Liver (tissue), 9 donors: Measurements from ENCODE around the gene DIP2A. TPM values are rescaled to one million over a fixed set of nuclear protein-coding genes. Genes with fewer than 3 reads are reported as not detected.

ENCODE experiments used
- DNase-seq: peaks from one replicate; pipeline ENCODE4 v3.0.0-alpha.2; 2017; ENCODE audit warnings: low spot score
- H3K27ac ChIP-seq, 2 donors: one replicate each; pipeline ENCODE4 v1.7.0; 2013; ENCODE audit warnings: inconsistent platforms in 2 of 2, low read length in 2 of 2, control low read depth in 1 of 2, low read depth in 1 of 2, mild to moderate bottlenecking in 1 of 2
- H3K27me3 ChIP-seq, 4 donors: one replicate each; pipeline versions ENCODE4 v1.6.1 to v1.7.0; 2013; ENCODE audit warnings: low read length in 3 of 4, inconsistent platforms in 1 of 4, mild to moderate bottlenecking in 1 of 4, moderate library complexity in 1 of 4; ENCODE audit not compliant: control insufficient read depth in 4 of 4, insufficient read depth in 4 of 4
- H3K36me3 ChIP-seq, 4 donors: one replicate each; pipeline versions ENCODE4 v1.6.1 to v1.7.0; 2013; ENCODE audit warnings: low read length in 3 of 4, mild to moderate bottlenecking in 3 of 4, low read depth in 1 of 4, moderate library complexity in 1 of 4; ENCODE audit not compliant: control insufficient read depth in 4 of 4, insufficient read depth in 3 of 4
- H3K4me1 ChIP-seq, 4 donors: one replicate each; pipeline versions ENCODE4 v1.6.1 to v1.7.0; 2013; ENCODE audit warnings: low read length in 3 of 4, mild to moderate bottlenecking in 3 of 4, moderate library complexity in 1 of 4; ENCODE audit not compliant: control insufficient read depth in 4 of 4, insufficient read depth in 4 of 4
- H3K4me3 ChIP-seq, 3 donors: one replicate each; pipeline versions ENCODE4 v1.6.1 to v1.7.0; 2013; ENCODE audit warnings: low read length in 3 of 3, control low read depth in 1 of 3, low read depth in 1 of 3, mild to moderate bottlenecking in 1 of 3
- H3K9ac ChIP-seq, 2 donors: one replicate each; pipeline ENCODE4 v1.7.0; 2013; ENCODE audit warnings: low read length in 2 of 2, mild to moderate bottlenecking in 2 of 2, moderate library complexity in 2 of 2, control low read depth in 1 of 2, low read depth in 1 of 2
- H3K9me3 ChIP-seq, 4 donors: one replicate each; pipeline versions ENCODE4 v1.6.1 to v1.7.0; 2013; ENCODE audit warnings: low read length in 3 of 4; ENCODE audit not compliant: control insufficient read depth in 4 of 4
- ATF3 ChIP-seq: IDR thresholded peaks from 2 replicates; pipeline ENCODE4 v1.6.1; 2016; ENCODE audit warnings: antibody characterized with exemption
- CTCF ChIP-seq: fragments of 150-350 bp; IDR thresholded peaks from 2 replicates; pipeline ENCODE4 v1.5.1; 2017; ENCODE audit warnings: improper control_type of control experiment, low read depth, low read length; ENCODE audit not compliant: missing input control
- EGR1 ChIP-seq, 2 donors: IDR thresholded peaks; 2 replicates each; pipeline ENCODE4 v1.6.1; 2016 to 2018; ENCODE audit warnings: antibody characterized with exemption in 2 of 2, low read depth in 2 of 2
- FOXA1 ChIP-seq: IDR thresholded peaks from 2 replicates; pipeline ENCODE4 v1.6.1; 2016; ENCODE audit warnings: antibody characterized with exemption
- FOXA2 ChIP-seq: IDR thresholded peaks from 2 replicates; pipeline ENCODE4 v1.6.1; 2016; ENCODE audit warnings: antibody characterized with exemption
- GABPA ChIP-seq, 2 donors: IDR thresholded peaks in 1 of 2; conservative IDR thresholded peaks in 1 of 2; 2 replicates each; pipeline ENCODE4 v1.6.1; 2016; ENCODE audit warnings: antibody characterized with exemption in 2 of 2, mild to moderate bottlenecking in 1 of 2, moderate library complexity in 1 of 2
- HNF4A ChIP-seq, 2 donors: conservative IDR thresholded peaks; 2 replicates each; pipeline ENCODE4 v1.6.1; 2016; ENCODE audit warnings: antibody characterized with exemption in 2 of 2, mild to moderate bottlenecking in 2 of 2
- HNF4G ChIP-seq: IDR thresholded peaks from 2 replicates; pipeline ENCODE4 v1.6.1; 2016; ENCODE audit warnings: antibody characterized with exemption
- JUND ChIP-seq, 2 donors: IDR thresholded peaks; 2 replicates each; pipeline ENCODE4 v1.6.1; 2016; ENCODE audit warnings: antibody characterized with exemption in 2 of 2
- MAX ChIP-seq: IDR thresholded peaks from 2 replicates; pipeline ENCODE4 v1.6.1; 2016; ENCODE audit warnings: antibody characterized with exemption
- NR2F2 ChIP-seq: IDR thresholded peaks from 2 replicates; pipeline ENCODE4 v1.6.1; 2016; ENCODE audit warnings: antibody characterized with exemption
- RAD21 ChIP-seq, 2 donors: IDR thresholded peaks; 2 replicates each; pipeline ENCODE4 v1.6.1; 2016; ENCODE audit warnings: antibody characterized with exemption in 2 of 2, mild to moderate bottlenecking in 2 of 2
- REST ChIP-seq: IDR thresholded peaks from 2 replicates; pipeline ENCODE4 v1.6.1; 2016; ENCODE audit warnings: antibody characterized with exemption, mild to moderate bottlenecking
- RXRA ChIP-seq, 2 donors: IDR thresholded peaks; 2 replicates each; pipeline ENCODE4 v1.6.1; 2017 to 2018; ENCODE audit warnings: antibody characterized with exemption in 2 of 2, mild to moderate bottlenecking in 1 of 2
- SP1 ChIP-seq: IDR thresholded peaks from 2 replicates; pipeline ENCODE4 v1.6.1; 2018; ENCODE audit warnings: antibody characterized with exemption, mild to moderate bottlenecking
- TAF1 ChIP-seq: conservative IDR thresholded peaks from 2 replicates; pipeline ENCODE4 v1.6.1; 2016; ENCODE audit warnings: antibody characterized with exemption, mild to moderate bottlenecking
- YY1 ChIP-seq: IDR thresholded peaks from 2 replicates; pipeline ENCODE4 v1.6.1; 2016; ENCODE audit warnings: antibody characterized with exemption, mild to moderate bottlenecking
- ZBTB33 ChIP-seq: IDR thresholded peaks from 2 replicates; pipeline ENCODE4 v1.6.1; 2016; ENCODE audit warnings: antibody characterized with exemption
- WGBS: extraction: QIAGEN DNeasy Blood & Tissue Kit; methylation state at CpG from one replicate; pipeline ENCODE4 v1.1.7; 2013; 5-methylcytosine and 5-hydroxymethylcytosine counted together
- polyA plus RNA-seq, 2 donors: library from polyadenylated mRNA; stranded (reverse) in 1 of 2; unstranded in 1 of 2; fragments of 200-250 nt in 1 of 2; fragments of >200 nt in 1 of 2; fragmentation: Nextera tagmentation in 1 of 2; extraction: Ambion mirVana in 1 of 2; gene quantifications; one replicate each; pipeline versions ENCODE4 v1.2.1 to v1.2.3, GENCODE V29; 2013 to 2015
- total RNA-seq, 2 donors: library from RNA; depleted of rRNA; stranded (reverse); fragments of >200 nt; gene quantifications; one replicate each; pipeline ENCODE4 v1.2.3, GENCODE V29; 2014
- donor health status: healthy.
- donor health status: healthy.
- donor health status: healthy.
- donor health status: healthy.
- donor health status: healthy.

DIP2A gene
- total and polyA plus RNA-seq, 4 donors = 3.8 to 21.7 (median 7.5) TPM

GRCh38 chr21:46475296-46475695 is 16.6 kb downstream of the DIP2A start:
- WGBS = 95% methylated on average over 1 of the region's 1 CpG
- TF ChIP-seq ATF3 = no peak

GRCh38 chr21:46477765-46478164 is 19.1 kb downstream of the DIP2A start:
- Histone ChIP-seq H3K27ac (no peak overlapping the region), H3K4me1 (peaks cover 7 to 10% (median 10%) of the 10 kb centered on the region in 4 donors), H3K36me3 (no peaks in the 10 kb centered on the region), H3K4me3 (no peak overlapping the region), H3K27me3 (no peaks in the 10 kb centered on the region), H3K9ac (no peak overlapping the region), H3K9me3 (no peaks in the 10 kb centered on the region)
- TF ChIP-seq FOXA2 (no peak), CTCF (no peak), EGR1 (IDR thresholded peaks at IDR 0.05; ENCODE audit: low read depth in 2 of 2) (no peak), TAF1 (no peak), YY1 (no peak), MAX (no peak), HNF4G (no peak), RXRA (IDR thresholded peaks at IDR 0.05) (no peak), SP1 (no peak), HNF4A (conservative IDR thresholded peaks at IDR 0.05) (no peak), FOXA1 (no peak), ZBTB33 (no peak), RAD21 (IDR thresholded peaks at IDR 0.05) (no peak), REST (no peak), JUND (IDR thresholded peaks at IDR 0.05) (no peak), GABPA (IDR thresholded peaks at IDR 0.05 in 1 of 2, conservative IDR thresholded peaks at IDR 0.05 in 1 of 2) (no peak), ATF3 (no peak), NR2F2 (no peak)
- WGBS = 83% methylated on average over 7 of the region's 7 CpGs
- DNase-seq = no peak

More at GRCh38 chr21:46475296-46475695, 16.6 kb downstream of the DIP2A start:
- Histone ChIP-seq H3K27ac (no peak overlapping the region), H3K4me3 (no peak overlapping the region), H3K9me3 (no peaks in the 10 kb centered on the region), H3K9ac (no peak overlapping the region), H3K36me3 (no peaks in the 10 kb centered on the region), H3K4me1 (peaks cover 2 to 3% (median 2%) of the 10 kb centered on the region in 4 donors), H3K27me3 (no peaks in the 10 kb centered on the region)
- no peak for DNase-seq
